ENCODE results near the gene ZNF746. TPM values are rescaled to one million over a fixed set of nuclear protein-coding genes. Genes with fewer than 3 reads are reported as not detected.

ZNF746 gene
- total RNA-seq, 6 experiments from 2014 or later = 15.7 to 18.2 (median 16.4) TPM

GRCh38 chr7:149529136-149529718 lies 31.6 kb upstream of the ZNF746 start:
- Mint-ChIP-seq H3K9me3 (peaks cover 71% of the 10 kb centered on the region), H3K4me1 (ENCODE audit: low read depth) (no peaks in the 10 kb centered on the region), H3K27ac (no peak overlapping the region), H3K4me3 (no peak overlapping the region), H3K36me3 (ENCODE audit: low read depth) (peaks cover 24% of the 10 kb centered on the region), H3K27me3 (ENCODE audit: insufficient read depth) (no peaks in the 10 kb centered on the region)
- no peak for TF ChIP-seq CTCF (IDR thresholded peaks at IDR 0.05)
- no peak for DNase-seq

DNA sequence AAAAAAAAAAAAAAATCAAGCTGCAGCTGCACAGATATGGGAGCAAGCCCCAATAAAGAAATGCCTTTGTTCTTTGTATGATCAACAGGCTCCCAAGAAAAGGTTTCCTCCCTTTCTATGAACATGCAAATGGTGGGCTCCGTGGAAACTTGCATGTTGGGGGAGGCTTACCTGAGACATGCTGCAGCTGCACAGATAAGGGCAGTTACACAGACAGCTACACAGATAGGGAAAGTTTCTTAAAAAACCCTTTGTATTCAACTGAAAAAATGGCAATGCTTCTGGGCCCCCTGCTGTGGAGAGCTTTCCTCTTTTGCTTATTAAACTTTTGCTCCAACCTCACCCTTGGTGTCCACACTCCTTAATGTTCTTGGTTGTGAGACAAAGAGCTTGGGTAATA lies 29.8 kb upstream of the ZNF746 start:
- Mint-ChIP-seq H3K4me1 (ENCODE audit: low read depth) (no peaks in the 10 kb centered on the region), H3K27ac (no peak overlapping the region), H3K27me3 (ENCODE audit: insufficient read depth) (no peaks in the 10 kb centered on the region), H3K9me3 (peaks cover 56% of the 10 kb centered on the region), H3K4me3 (peak overlapping the region; percentile 6; the same call in 1 of the 2 replicates), H3K36me3 (ENCODE audit: low read depth) (peaks cover 24% of the 10 kb centered on the region)
- TF ChIP-seq CTCF (IDR thresholded peaks at IDR 0.05) = no peak
- DNase-seq = no peak

DNA sequence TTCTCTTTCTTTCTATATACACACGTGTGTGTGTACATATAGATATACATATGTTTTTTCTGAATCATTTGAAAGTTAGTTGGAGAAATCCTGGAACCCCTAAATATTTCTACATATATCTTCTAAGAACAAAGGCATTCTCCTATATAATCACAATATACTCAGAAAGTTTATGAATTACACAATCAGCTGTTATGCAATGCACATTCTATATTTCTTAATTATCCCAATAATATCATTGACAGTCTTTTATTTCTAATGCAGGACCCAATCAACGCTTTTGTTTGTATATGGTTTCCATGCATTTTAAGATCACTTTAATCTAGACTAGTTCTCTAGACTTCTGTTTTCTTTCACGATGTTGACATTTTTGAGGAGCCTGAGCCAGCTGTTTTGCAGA lies 27.7 kb upstream of the ZNF746 start:
- Mint-ChIP-seq H3K4me3 (no peak overlapping the region), H3K27ac (no peak overlapping the region), H3K4me1 (ENCODE audit: low read depth) (no peaks in the 10 kb centered on the region), H3K27me3 (ENCODE audit: insufficient read depth) (no peaks in the 10 kb centered on the region), H3K9me3 (peaks cover 37% of the 10 kb centered on the region), H3K36me3 (ENCODE audit: low read depth) (peaks cover 20% of the 10 kb centered on the region)
- no peak for TF ChIP-seq CTCF (IDR thresholded peaks at IDR 0.05)
- DNase-seq = no peak

DNA sequence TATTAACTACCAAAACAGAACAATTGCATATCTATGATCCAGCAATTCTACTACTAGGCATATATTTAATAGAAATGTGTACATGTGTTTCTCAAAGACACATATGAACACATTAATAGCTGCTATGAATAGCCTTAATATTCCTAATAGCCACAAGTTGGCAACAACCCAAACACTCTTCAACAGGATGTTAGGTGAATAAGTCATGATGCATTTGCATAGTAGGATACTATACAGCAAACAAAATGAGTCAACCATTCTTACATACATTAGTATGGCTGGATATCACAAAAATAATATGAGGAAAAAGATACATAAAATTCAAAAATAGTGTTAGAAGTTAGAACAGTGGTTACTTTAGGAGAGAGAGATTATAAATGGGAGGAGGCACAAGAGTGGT lies 26.8 kb upstream of the ZNF746 start:
- no peak for TF ChIP-seq CTCF (IDR thresholded peaks at IDR 0.05)
- no peak for DNase-seq
- Mint-ChIP-seq H3K27ac (no peak overlapping the region), H3K4me3 (no peak overlapping the region), H3K4me1 (ENCODE audit: low read depth) (no peaks in the 10 kb centered on the region), H3K36me3 (ENCODE audit: low read depth) (peaks cover 20% of the 10 kb centered on the region), H3K27me3 (ENCODE audit: insufficient read depth) (no peaks in the 10 kb centered on the region), H3K9me3 (peaks cover 28% of the 10 kb centered on the region)

- Mint-ChIP-seq H3K36me3 (ENCODE audit: low read depth) (peaks cover 10% of the 10 kb centered on the region), H3K27ac (no peak overlapping the region)
These were observed 12.6 kb upstream of the ZNF746 start for GRCh38 chr7:149510248-149510647.

More at GRCh38 chr7:149510248-149510647, 12.6 kb upstream of the ZNF746 start:
- no peak overlapping the region for H3K4me3 Mint-ChIP-seq
- peaks cover 26% of the 10 kb centered on the region for H3K9me3 Mint-ChIP-seq
- peaks cover 3% of the 10 kb centered on the region for H3K27me3 Mint-ChIP-seq (ENCODE audit: insufficient read depth)
- no peaks in the 10 kb centered on the region for H3K4me1 Mint-ChIP-seq (ENCODE audit: low read depth)
- no peak for TF ChIP-seq CTCF (IDR thresholded peaks at IDR 0.05)
- DNase-seq = no peak
